Endodermal cell (in vitro differentiated cells): ENCODE measurements around the gene SLC25A44. TPM values are rescaled to one million over a fixed set of nuclear protein-coding genes. Genes with fewer than 3 reads are reported as not detected.

ENCODE experiments used
- DNase-seq: peaks from one replicate; pipeline ENCODE4 v3.0.0-alpha.2; 2017
- H3K27ac ChIP-seq: 2 replicates; pipeline ENCODE4 v1.5.1; 2013; ENCODE audit warnings: mild to moderate bottlenecking, low read depth, low read length, moderate library complexity
- H3K27me3 ChIP-seq: 2 replicates; pipeline ENCODE4 v1.6.1; 2013; ENCODE audit warnings: mild to moderate bottlenecking, low read length, moderate library complexity; ENCODE audit not compliant: insufficient read depth, control insufficient read depth, poor library complexity, severe bottlenecking
- H3K36me3 ChIP-seq: 2 replicates; pipeline ENCODE4 v1.7.0; 2013; ENCODE audit warnings: mild to moderate bottlenecking, low read length, moderate library complexity; ENCODE audit not compliant: control insufficient read depth, insufficient read depth
- H3K4me1 ChIP-seq: one replicate; pipeline ENCODE4 v1.7.0; 2013; ENCODE audit warnings: low read length; ENCODE audit not compliant: control insufficient read depth, insufficient read depth
- H3K4me3 ChIP-seq: 2 replicates; pipeline ENCODE4 v1.5.1; 2013; ENCODE audit warnings: mild to moderate bottlenecking, low read length, moderate library complexity
- H3K9ac ChIP-seq: 2 replicates; pipeline ENCODE4 v1.6.1; 2013; ENCODE audit warnings: mild to moderate bottlenecking, low read length, moderate library complexity; ENCODE audit not compliant: poor library complexity, severe bottlenecking; ENCODE audit errors: extremely low read depth
- H3K9me3 ChIP-seq: 2 replicates; pipeline ENCODE4 v1.6.1; 2013; ENCODE audit warnings: mild to moderate bottlenecking, low read length, moderate library complexity; ENCODE audit not compliant: control insufficient read depth
- H3K27ac Mint-ChIP-seq: 2 replicates; pipeline ENCODE4 v1.8.0; 2020; ENCODE audit warnings: mixed read lengths
- H3K27me3 Mint-ChIP-seq: 2 replicates; pipeline ENCODE4 v1.8.0; 2021; ENCODE audit warnings: mild to moderate bottlenecking, mixed read lengths; ENCODE audit not compliant: insufficient read depth
- H3K36me3 Mint-ChIP-seq: 2 replicates; pipeline ENCODE4 v1.8.0; 2020; ENCODE audit warnings: low read depth, mixed read lengths
- H3K4me1 Mint-ChIP-seq: 2 replicates; pipeline ENCODE4 v1.8.0; 2020; ENCODE audit warnings: mixed read lengths
- H3K4me3 Mint-ChIP-seq: 2 replicates; pipeline ENCODE4 v1.8.0; 2020; ENCODE audit warnings: mild to moderate bottlenecking, moderate library complexity, mixed read lengths
- H3K9me3 Mint-ChIP-seq: 2 replicates; pipeline ENCODE4 v1.8.0; 2020; ENCODE audit warnings: mild to moderate bottlenecking, mixed read lengths
- CTCF ChIP-seq: fragments of 200-600 bp; sonication (generic); conservative IDR thresholded peaks from 2 replicates; pipeline ENCODE4 v1.5.0; 2021; ENCODE audit warnings: antibody characterized with exemption, mild to moderate bottlenecking
- WGBS, 2 experiments: methylation state at CpG; one replicate each; pipeline versions ENCODE4 v1.1.5 to v1.1.7; 2013; ENCODE audit warnings: missing lambda C conversion rate in 2 of 2, mixed read lengths in 1 of 2; ENCODE audit not compliant: insufficient coverage in 1 of 2, insufficient read length in 1 of 2; 5-methylcytosine and 5-hydroxymethylcytosine counted together
- total RNA-seq, 2 donors: library from RNA; stranded (reverse); fragmentation: NEBNext Ultra II Directional in 1 of 2; extraction: Animal tissue kit (Norgen Biotek cat#: 25700) in 1 of 2; gene quantifications; 2 replicates in 1 of 2; 3 replicates in 1 of 2; pipeline ENCODE4 v1.2.1, GENCODE V29; 2021

SLC25A44 gene
- total RNA-seq, 2 donors from 2014 or later: 20.9 to 22.7 TPM

- H3K27ac ChIP-seq: no peak overlapping the region
- H3K4me3 ChIP-seq: no peak overlapping the region
- H3K9ac ChIP-seq: no peak overlapping the region
- Mint-ChIP-seq H3K27ac (peak overlapping the region; percentile 94), H3K4me1 (peaks cover 4% of the 10 kb centered on the region), H3K4me3 (no peak overlapping the region), H3K9me3 (no peaks in the 10 kb centered on the region), H3K36me3 (peaks cover 65% of the 10 kb centered on the region), H3K27me3 (no peaks in the 10 kb centered on the region)
- H3K27me3 ChIP-seq: no peaks in the 10 kb centered on the region
- no peaks in the 10 kb centered on the region for H3K4me1 ChIP-seq
- DNase-seq: no peak
- H3K36me3 ChIP-seq: peaks cover 63% of the 10 kb centered on the region
- no peaks in the 10 kb centered on the region for H3K9me3 ChIP-seq
- 38 to 42% methylated on average over 1 to 2 of the region's 2 CpGs for WGBS, 2 experiments
- TF ChIP-seq CTCF: no peak
Measured at GRCh38 chr1:156225677-156226014, 31.7 kb downstream of the SLC25A44 start.

GRCh38 chr1:156226116-156226538, 32.2 kb downstream of the SLC25A44 start:
- WGBS, 2 experiments: 80 to 98% methylated on average over 1 to 2 of the region's 2 CpGs
- H3K36me3 Mint-ChIP-seq: peaks cover 63% of the 10 kb centered on the region
- H3K27ac Mint-ChIP-seq: no peak overlapping the region
- H3K4me1 ChIP-seq: no peaks in the 10 kb centered on the region
- H3K9ac ChIP-seq: no peak overlapping the region
- H3K4me1 Mint-ChIP-seq: peaks cover 4% of the 10 kb centered on the region
- H3K27me3 Mint-ChIP-seq: no peaks in the 10 kb centered on the region
- H3K4me3 Mint-ChIP-seq: no peak overlapping the region
- no peaks in the 10 kb centered on the region for H3K27me3 ChIP-seq
- H3K27ac ChIP-seq: no peak overlapping the region
- H3K9me3 ChIP-seq: no peaks in the 10 kb centered on the region
- H3K4me3 ChIP-seq: no peak overlapping the region
- H3K36me3 ChIP-seq: peaks cover 59% of the 10 kb centered on the region
- H3K9me3 Mint-ChIP-seq: no peaks in the 10 kb centered on the region
- no peak for TF ChIP-seq CTCF
- no peak for DNase-seq

- Histone ChIP-seq H3K4me1 (no peaks in the 10 kb centered on the region), H3K27me3 (no peaks in the 10 kb centered on the region), H3K4me3 (no peak overlapping the region), H3K27ac (no peak overlapping the region), H3K36me3 (peaks cover 53% of the 10 kb centered on the region), H3K9ac (no peak overlapping the region), H3K9me3 (no peaks in the 10 kb centered on the region)
- Mint-ChIP-seq H3K4me3 (no peak overlapping the region), H3K27me3 (no peaks in the 10 kb centered on the region), H3K36me3 (peaks cover 59% of the 10 kb centered on the region), H3K27ac (no peak overlapping the region), H3K9me3 (no peaks in the 10 kb centered on the region), H3K4me1 (peaks cover 4% of the 10 kb centered on the region)
- TF ChIP-seq CTCF: no peak
- WGBS, 2 experiments: 95 to 100% methylated on average over 3 to 4 of the region's 4 CpGs
- DNase-seq: no peak
Measured at GRCh38 chr1:156226782-156227181, 32.9 kb downstream of the SLC25A44 start.
